BJ (cell line): ENCODE measurements around the gene MAP1LC3A. TPM values are rescaled to one million over a fixed set of nuclear protein-coding genes. Genes with fewer than 3 reads are reported as not detected.

ENCODE experiments used
- CTCF ChIA-PET: fragments of 350-600 bp; formaldehyde crosslinking; extraction: SDS; loops from one replicate; lab custom pipeline; 2021; ENCODE audit warnings: antibody characterized with exemption, inconsistent platforms; lab: Yijun Ruan, JAX
- POLR2A ChIA-PET: fragments of 300-600 bp; sonication (Branson Sonifier 250); formaldehyde crosslinking; extraction: SDS; loops from one replicate; lab custom pipeline; 2021; ENCODE audit warnings: antibody characterized with exemption; lab: Charles Lee
- DNase-seq: peaks from one replicate; pipeline ENCODE4 v3.0.0-alpha.2; 2011; ENCODE audit warnings: low read depth
- H3K27me3 ChIP-seq: 2 replicates; pipeline ENCODE4 v1.6.0; 2011; ENCODE audit warnings: low read length; ENCODE audit not compliant: control insufficient read depth, insufficient read depth
- H3K36me3 ChIP-seq: 2 replicates; pipeline ENCODE4 v1.5.1; 2011; ENCODE audit warnings: low read length; ENCODE audit not compliant: control insufficient read depth, insufficient read depth
- H3K4me3 ChIP-seq: 2 replicates; pipeline ENCODE4 v1.5.1; 2011; ENCODE audit warnings: low read depth, mild to moderate bottlenecking, control low read depth, low read length
- polyA minus RNA-seq: library from RNA; depleted of rRNA, polyadenylated mRNA; stranded (reverse); fragments of >200 nt; gene quantifications from 2 replicates; pipeline ENCODE4 v1.2.3, GENCODE V29; 2011; rRNA and poly(A)+ RNA removed
- polyA plus RNA-seq: library from polyadenylated mRNA; depleted of rRNA; stranded (reverse); fragments of >200 nt; gene quantifications from 2 replicates; pipeline ENCODE4 v1.2.3, GENCODE V29; 2011; rRNA removed
- TF ChIP-seq, protein P1 (sequence below): IDR thresholded peaks from 2 replicates; pipeline ENCODE4 v1.5.1; 2011; ENCODE audit warnings: low read depth, mild to moderate bottlenecking, control low read depth, inconsistent platforms, low read length, moderate library complexity; ENCODE audit not compliant: insufficient read depth

MAP1LC3A gene
- 28.7 and 33.7 TPM in 2 replicates for polyA plus RNA-seq
- polyA minus RNA-seq: 19.6 and 20.9 TPM in 2 replicates

DNA sequence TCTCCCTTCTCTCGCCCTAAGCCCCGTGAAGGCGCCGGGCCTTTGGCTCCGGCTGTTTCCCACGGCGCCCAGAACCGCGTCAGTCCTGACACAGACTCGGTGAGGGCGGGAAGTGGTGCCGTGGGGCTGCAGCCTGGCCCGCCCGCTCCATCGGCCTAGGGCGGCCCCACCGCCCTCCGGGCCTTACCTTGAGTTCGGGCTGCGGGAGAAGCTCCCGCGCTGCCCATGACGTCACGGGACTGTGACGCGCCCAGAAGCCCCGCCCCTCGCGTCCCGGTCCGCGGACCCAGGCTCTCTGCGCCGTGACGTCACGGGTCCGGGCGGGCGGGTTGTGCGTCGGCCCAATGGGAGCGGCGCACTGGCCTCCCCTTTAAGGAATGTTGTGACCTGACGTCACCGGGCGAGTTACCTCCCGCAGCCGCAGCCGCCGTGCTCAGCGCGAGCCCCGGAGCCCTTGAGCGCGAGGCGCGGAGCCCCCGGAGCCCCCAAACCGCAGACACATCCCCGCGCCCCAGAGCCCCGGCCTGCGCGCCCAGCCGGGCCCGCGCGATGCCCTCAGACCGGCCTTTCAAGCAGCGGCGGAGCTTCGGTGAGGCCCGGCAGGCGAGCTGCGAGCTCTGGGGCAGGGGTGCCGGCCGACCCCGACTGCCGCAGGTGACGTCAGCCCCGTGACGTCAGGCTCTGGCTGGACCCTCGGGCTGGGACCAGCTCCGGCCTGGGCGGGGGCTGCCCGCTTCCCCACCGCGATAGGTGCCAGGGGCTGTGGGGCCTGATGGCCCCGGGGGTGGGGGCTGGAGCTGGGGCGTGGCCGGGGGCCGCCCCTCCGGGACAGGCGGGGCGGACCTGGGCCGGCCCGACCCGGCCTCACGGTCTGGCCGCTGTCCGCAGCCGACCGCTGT, at the start of gene MAP1LC3A:
TSS of gene MAP1LC3A (plus strand) at position 399 of the 899 bp plus-strand sequence. CDS start at position 550, 151 bp downstream.
- H3K36me3 ChIP-seq: no peaks in the 10 kb centered on the region
- DNase-seq: peak; percentile 57
- H3K27me3 ChIP-seq: no peaks in the 10 kb centered on the region
- peak within 1 kb of the TSS; percentile 88 for H3K4me3 ChIP-seq
- ChIA-PET CTCF (interaction anchor here (1.1 to 2.0 kb wide), 8 partner anchors 10 to 368 kb away, joined by 3 to 15 read pairs (median 3); no protein-coding TSS in a partner anchor), POLR2A (no interaction called here)
- TF ChIP-seq, protein P1, sequence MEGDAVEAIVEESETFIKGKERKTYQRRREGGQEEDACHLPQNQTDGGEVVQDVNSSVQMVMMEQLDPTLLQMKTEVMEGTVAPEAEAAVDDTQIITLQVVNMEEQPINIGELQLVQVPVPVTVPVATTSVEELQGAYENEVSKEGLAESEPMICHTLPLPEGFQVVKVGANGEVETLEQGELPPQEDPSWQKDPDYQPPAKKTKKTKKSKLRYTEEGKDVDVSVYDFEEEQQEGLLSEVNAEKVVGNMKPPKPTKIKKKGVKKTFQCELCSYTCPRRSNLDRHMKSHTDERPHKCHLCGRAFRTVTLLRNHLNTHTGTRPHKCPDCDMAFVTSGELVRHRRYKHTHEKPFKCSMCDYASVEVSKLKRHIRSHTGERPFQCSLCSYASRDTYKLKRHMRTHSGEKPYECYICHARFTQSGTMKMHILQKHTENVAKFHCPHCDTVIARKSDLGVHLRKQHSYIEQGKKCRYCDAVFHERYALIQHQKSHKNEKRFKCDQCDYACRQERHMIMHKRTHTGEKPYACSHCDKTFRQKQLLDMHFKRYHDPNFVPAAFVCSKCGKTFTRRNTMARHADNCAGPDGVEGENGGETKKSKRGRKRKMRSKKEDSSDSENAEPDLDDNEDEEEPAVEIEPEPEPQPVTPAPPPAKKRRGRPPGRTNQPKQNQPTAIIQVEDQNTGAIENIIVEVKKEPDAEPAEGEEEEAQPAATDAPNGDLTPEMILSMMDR: no peak

DNA sequence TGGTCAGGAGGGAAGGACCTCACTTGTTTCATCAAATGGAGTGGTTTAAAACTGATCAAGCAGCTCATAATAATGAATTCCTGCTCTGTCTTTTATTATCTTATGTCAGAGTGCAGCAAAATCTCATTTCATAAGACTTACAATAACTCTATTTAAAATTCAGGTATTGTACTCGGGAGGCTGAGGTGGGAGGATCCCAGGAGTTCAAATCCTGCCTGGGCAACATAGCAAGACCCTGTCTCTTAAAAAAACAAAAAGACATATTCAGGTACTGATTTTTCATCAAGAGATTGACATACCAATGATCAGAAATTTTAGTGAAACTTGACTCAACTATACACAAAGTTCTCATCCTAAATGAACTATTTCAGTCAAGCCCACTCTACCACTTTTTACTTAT, 47.9 kb upstream of the MAP1LC3A start:
- POLR2A ChIA-PET: no interaction called here
- Histone ChIP-seq H3K27me3 (no peaks in the 10 kb centered on the region), H3K4me3 (no peak overlapping the region), H3K36me3 (peaks cover 4% of the 10 kb centered on the region)
- no peak for DNase-seq
- TF ChIP-seq, protein P1: no peak
- CTCF ChIA-PET: no interaction called here

DNA sequence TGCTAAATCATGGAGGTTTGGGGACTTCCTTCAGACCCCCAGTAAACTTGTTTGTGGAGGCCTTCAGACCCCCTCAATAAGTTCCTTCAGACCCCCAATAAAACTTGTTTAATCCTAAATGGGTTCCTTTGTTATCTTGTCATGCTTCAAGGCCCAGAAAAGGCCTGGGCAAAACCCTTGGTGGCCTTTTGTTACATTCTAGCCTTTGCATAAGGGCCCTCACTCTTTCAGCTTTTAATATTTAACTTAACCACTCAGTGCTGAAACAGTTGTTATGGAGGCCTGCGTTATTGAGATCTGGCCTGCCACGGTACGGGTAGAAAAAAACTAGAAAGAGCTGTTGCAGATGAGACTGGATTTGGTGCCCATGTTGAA, 46.6 kb upstream of the MAP1LC3A start:
- CTCF ChIA-PET: interaction anchor here (0.8 to 9.3 kb wide), 2 partner anchors 11 to 199 kb away, joined by 3 to 63 read pairs; no protein-coding TSS in a partner anchor
- no peaks in the 10 kb centered on the region for H3K27me3 ChIP-seq
- POLR2A ChIA-PET: no interaction called here

DNA sequence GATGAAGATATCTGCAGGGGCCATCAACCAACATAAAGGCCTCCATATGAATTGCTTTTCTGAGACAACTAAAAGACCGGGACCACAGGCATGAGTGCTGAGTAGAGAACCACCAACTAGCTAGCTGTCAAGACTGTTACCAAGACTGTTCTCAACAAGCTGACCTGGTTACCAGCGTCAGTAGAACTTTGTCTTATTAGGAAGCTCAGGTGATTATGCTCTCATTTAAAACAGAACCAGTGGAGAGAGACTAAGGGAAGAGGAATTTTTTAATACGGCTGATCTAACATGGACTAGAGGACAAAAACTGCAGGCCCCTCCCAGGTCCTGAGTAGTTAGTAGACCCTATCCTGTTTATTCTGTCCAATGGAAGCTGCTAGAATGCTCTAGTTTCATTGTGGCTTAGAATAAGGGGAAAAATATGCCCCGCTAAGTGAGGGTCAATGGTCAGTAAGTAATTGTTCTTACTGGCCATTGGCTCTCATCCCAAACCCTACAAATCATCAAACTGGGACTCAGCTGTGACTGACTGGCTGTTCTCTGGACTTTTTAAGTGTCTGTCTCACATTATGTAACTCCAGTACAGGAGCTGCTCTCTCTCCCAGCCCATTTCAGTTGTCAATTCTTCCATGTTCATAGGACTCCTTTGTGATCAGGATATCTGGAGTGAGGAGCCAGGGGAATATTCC, 46.1 kb upstream of the MAP1LC3A start:
- no peak overlapping the region for H3K4me3 ChIP-seq
- peaks cover 4% of the 10 kb centered on the region for H3K36me3 ChIP-seq
- TF ChIP-seq, protein P1: no peak
- ChIA-PET POLR2A (no interaction called here), CTCF (interaction anchor here (0.8 to 9.3 kb wide), 2 partner anchors 11 to 199 kb away, joined by 3 to 63 read pairs; no protein-coding TSS in a partner anchor)
- no peak for DNase-seq
- H3K27me3 ChIP-seq: no peaks in the 10 kb centered on the region

More for the DNA sequence above, 46.6 kb upstream of the MAP1LC3A start:
- TF ChIP-seq, protein P1: no peak
- H3K4me3 ChIP-seq: no peak overlapping the region
- no peak for DNase-seq
- H3K36me3 ChIP-seq: peaks cover 4% of the 10 kb centered on the region
